ENCODE results near the gene TTC12.

Gene TTC12

GRCh38 chr11:113316256-113316655 lies 1.9 kb downstream of the TTC12 start:
- in situ Hi-C loops (cut with MboI; ENCODE audit: low sequenced_read_pairs): loop anchor here (25.0 kb wide), 1 partner anchor 471 kb away; the partner anchor contains the start of gene CLDN25

- in situ Hi-C loops (cut with MboI; ENCODE audit: low sequenced_read_pairs): loop anchor here (25.0 kb wide), 1 partner anchor 470 kb away; the partner anchor contains the start of gene CLDN25
These were observed 3.0 kb downstream of the TTC12 start for GRCh38 chr11:113317339-113317738.

GRCh38 chr11:113319085-113319484 lies 4.7 kb downstream of the TTC12 start:
- in situ Hi-C loops (cut with MboI; ENCODE audit: low sequenced_read_pairs): loop anchor here (25.0 kb wide), 1 partner anchor 468 kb away; the partner anchor contains the start of gene CLDN25

GRCh38 chr11:113322158-113322557 lies 7.8 kb downstream of the TTC12 start:
- in situ Hi-C loops (cut with MboI; ENCODE audit: low sequenced_read_pairs): loop anchor here (25.0 kb wide), 1 partner anchor 465 kb away; the partner anchor contains the start of gene CLDN25

GRCh38 chr11:113324250-113324649 lies 9.9 kb downstream of the TTC12 start:
- in situ Hi-C loops (cut with MboI; ENCODE audit: low sequenced_read_pairs): loop anchor here (25.0 kb wide), 1 partner anchor 463 kb away; the partner anchor contains the start of gene CLDN25

- in situ Hi-C loops (cut with MboI; ENCODE audit: low sequenced_read_pairs): no loop called here
These were observed 15.3 kb downstream of the TTC12 start for GRCh38 chr11:113329725-113330124.

GRCh38 chr11:113331441-113331840 lies 17.1 kb downstream of the TTC12 start:
- in situ Hi-C loops (cut with MboI; ENCODE audit: low sequenced_read_pairs): no loop called here

GRCh38 chr11:113332023-113332422 lies 17.6 kb downstream of the TTC12 start:
- in situ Hi-C loops (cut with MboI; ENCODE audit: low sequenced_read_pairs): no loop called here

GRCh38 chr11:113332638-113333329 lies 18.4 kb downstream of the TTC12 start:
- in situ Hi-C loops (cut with MboI; ENCODE audit: low sequenced_read_pairs): no loop called here

- in situ Hi-C loops (cut with MboI; ENCODE audit: low sequenced_read_pairs): no loop called here
These were observed 19.8 kb downstream of the TTC12 start for GRCh38 chr11:113334183-113334582.

- in situ Hi-C loops (cut with MboI; ENCODE audit: low sequenced_read_pairs): no loop called here
These were observed 24.3 kb downstream of the TTC12 start for GRCh38 chr11:113338730-113339129.

- in situ Hi-C loops (cut with MboI; ENCODE audit: low sequenced_read_pairs): no loop called here
These were observed 25.7 kb downstream of the TTC12 start for GRCh38 chr11:113339929-113340589.

- in situ Hi-C loops (cut with MboI; ENCODE audit: low sequenced_read_pairs): no loop called here
These were observed 27.2 kb downstream of the TTC12 start for GRCh38 chr11:113341388-113342165.

- in situ Hi-C loops (cut with MboI; ENCODE audit: low sequenced_read_pairs): no loop called here
These were observed 31.6 kb downstream of the TTC12 start for GRCh38 chr11:113345978-113346377.

GRCh38 chr11:113349528-113349927 lies 35.1 kb downstream of the TTC12 start:
- in situ Hi-C loops (cut with MboI; ENCODE audit: low sequenced_read_pairs): no loop called here

- in situ Hi-C loops (cut with MboI; ENCODE audit: low sequenced_read_pairs): no loop called here
These were observed 36.1 kb downstream of the TTC12 start for GRCh38 chr11:113350336-113351067.

- in situ Hi-C loops (cut with MboI; ENCODE audit: low sequenced_read_pairs): no loop called here
These were observed 36.7 kb downstream of the TTC12 start for GRCh38 chr11:113351068-113351450.

GRCh38 chr11:113351480-113351879 lies 37.1 kb downstream of the TTC12 start:
- in situ Hi-C loops (cut with MboI; ENCODE audit: low sequenced_read_pairs): no loop called here

GRCh38 chr11:113356203-113356602 lies 41.8 kb downstream of the TTC12 start:
- in situ Hi-C loops (cut with MboI; ENCODE audit: low sequenced_read_pairs): no loop called here

GRCh38 chr11:113363406-113363805 lies 49.0 kb downstream of the TTC12 start:
- in situ Hi-C loops (cut with MboI; ENCODE audit: low sequenced_read_pairs): no loop called here

Measured in HL-60/S4 treated with phorbol 12-myristate 13-acetate at 8.2 ng/mL for 4 days and 3 days (cell line).